Kidney epithelial cell (primary cell): ENCODE results near the gene FADS3. TPM values are rescaled to one million over a fixed set of nuclear protein-coding genes. Genes with fewer than 3 reads are reported as not detected.

ENCODE experiments used
- DNase-seq: peaks from one replicate; pipeline ENCODE4 v3.0.0-alpha.2; 2010; ENCODE audit warnings: low read depth
- H3K27me3 ChIP-seq: 2 replicates; pipeline ENCODE4 v1.6.0; 2011; ENCODE audit warnings: low read length; ENCODE audit not compliant: control insufficient read depth, insufficient read depth
- H3K36me3 ChIP-seq: 2 replicates; pipeline ENCODE4 v1.5.1; 2011; ENCODE audit warnings: low read length; ENCODE audit not compliant: control insufficient read depth, insufficient read depth
- H3K4me3 ChIP-seq: 2 replicates; pipeline ENCODE4 v1.5.1; 2011; ENCODE audit warnings: low read depth, mild to moderate bottlenecking, control low read depth, low read length
- total RNA-seq: library from RNA; depleted of rRNA; stranded (reverse); fragments of >200 nt; gene quantifications from 2 replicates; pipeline ENCODE4 v1.2.3, GENCODE V29; 2015
- TF ChIP-seq, protein P1 (sequence below): IDR thresholded peaks from 2 replicates; pipeline ENCODE4 v1.5.1; 2011; ENCODE audit warnings: mild to moderate bottlenecking, moderate library complexity, low read length, control low read depth, inconsistent platforms; ENCODE audit not compliant: insufficient read depth, poor library complexity, severe bottlenecking

The FADS3 gene
- total RNA-seq, 1 donor from 2014 or later: 152 TPM

DNA sequence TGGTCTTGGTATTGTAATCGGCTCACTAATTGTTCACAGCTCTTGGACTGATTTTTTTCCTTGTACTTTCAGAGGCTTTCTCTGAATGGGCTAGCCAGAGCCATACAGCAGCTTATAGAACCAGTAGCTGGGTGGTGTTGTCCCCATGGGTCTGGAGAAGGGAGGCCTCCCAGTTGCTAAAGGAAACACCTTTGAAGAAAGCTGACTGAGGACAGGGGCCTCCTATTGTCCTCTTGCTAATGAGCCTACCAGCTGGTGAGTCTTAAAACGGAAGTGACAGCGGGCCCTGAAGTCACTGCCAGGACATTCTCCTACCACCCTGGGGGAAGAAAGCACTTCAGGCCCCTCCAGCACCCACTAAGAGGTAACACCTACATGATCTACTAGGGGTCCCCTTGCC, 9.9 kb downstream of the FADS3 start:
- no peak for DNase-seq
- Histone ChIP-seq H3K4me3 (no peak overlapping the region), H3K36me3 (no peaks in the 10 kb centered on the region), H3K27me3 (no peaks in the 10 kb centered on the region)
- TF ChIP-seq, protein P1, sequence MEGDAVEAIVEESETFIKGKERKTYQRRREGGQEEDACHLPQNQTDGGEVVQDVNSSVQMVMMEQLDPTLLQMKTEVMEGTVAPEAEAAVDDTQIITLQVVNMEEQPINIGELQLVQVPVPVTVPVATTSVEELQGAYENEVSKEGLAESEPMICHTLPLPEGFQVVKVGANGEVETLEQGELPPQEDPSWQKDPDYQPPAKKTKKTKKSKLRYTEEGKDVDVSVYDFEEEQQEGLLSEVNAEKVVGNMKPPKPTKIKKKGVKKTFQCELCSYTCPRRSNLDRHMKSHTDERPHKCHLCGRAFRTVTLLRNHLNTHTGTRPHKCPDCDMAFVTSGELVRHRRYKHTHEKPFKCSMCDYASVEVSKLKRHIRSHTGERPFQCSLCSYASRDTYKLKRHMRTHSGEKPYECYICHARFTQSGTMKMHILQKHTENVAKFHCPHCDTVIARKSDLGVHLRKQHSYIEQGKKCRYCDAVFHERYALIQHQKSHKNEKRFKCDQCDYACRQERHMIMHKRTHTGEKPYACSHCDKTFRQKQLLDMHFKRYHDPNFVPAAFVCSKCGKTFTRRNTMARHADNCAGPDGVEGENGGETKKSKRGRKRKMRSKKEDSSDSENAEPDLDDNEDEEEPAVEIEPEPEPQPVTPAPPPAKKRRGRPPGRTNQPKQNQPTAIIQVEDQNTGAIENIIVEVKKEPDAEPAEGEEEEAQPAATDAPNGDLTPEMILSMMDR: no peak

DNA sequence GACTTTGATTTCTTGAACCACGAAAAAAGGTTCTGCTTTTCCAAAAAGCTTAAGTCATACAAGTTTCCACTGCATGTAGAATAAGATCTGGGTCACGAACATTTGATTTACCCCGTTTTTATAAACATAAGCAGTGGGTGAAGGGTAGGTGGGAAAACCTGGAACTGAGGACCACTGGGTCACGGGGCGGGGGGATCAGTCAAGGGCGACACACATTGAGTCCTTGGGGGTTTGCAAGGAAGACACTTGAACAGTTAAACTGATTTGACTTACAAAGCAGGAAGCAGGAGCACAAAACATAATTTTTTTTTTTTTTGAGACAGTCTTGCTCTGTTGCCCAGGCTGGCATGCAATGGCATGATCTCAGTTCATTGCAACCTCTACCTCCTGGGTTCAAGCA, 10.9 kb downstream of the FADS3 start:
- Histone ChIP-seq H3K27me3 (no peaks in the 10 kb centered on the region), H3K36me3 (no peaks in the 10 kb centered on the region), H3K4me3 (no peak overlapping the region)
- TF ChIP-seq, protein P1: no peak
- DNase-seq: no peak

DNA sequence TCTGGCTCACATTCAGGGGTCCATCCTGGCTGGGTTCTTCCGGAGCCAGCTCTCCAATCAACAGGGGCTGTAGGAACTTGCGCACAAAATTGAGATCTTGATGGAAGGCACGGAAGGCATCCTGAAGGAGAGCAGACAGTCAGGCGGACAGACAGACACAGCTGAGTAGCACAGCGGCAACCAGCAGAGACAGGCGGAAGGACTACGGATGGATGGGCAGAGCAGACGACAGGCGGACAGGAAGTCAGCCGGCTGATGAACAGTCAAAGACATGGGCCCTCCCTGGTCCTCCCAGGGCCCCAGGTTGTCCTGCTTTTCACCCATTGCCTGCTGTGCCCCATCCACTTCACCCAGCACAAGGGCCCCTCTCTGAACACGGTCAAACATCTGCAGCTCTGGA, 11.3 kb downstream of the FADS3 start:
- H3K4me3 ChIP-seq: no peak overlapping the region
- H3K27me3 ChIP-seq: no peaks in the 10 kb centered on the region
- TF ChIP-seq, protein P1: no peak
- no peaks in the 10 kb centered on the region for H3K36me3 ChIP-seq
- DNase-seq: no peak

DNA sequence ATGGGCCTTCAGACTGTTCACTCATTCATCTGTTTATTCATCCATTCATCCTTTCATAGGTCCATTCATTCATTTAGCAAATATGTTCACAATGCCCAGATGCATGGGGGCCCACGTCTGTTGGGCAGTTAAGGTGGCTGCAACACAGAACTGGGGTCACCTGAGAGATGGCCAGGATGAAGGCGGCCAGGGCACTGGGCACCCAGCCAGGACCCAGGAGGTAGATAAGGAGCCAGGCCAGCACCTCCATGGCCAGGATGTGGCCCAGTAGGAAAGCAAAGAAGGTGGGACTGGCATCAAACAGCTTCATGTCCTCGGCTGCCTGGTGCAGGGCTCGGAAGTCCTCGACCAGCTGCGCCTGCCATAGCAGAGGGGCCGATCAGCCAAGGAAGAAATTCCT, 12.2 kb downstream of the FADS3 start:
- H3K4me3 ChIP-seq: no peak overlapping the region
- H3K27me3 ChIP-seq: no peaks in the 10 kb centered on the region
- TF ChIP-seq, protein P1: no peak
- no peak for DNase-seq
- H3K36me3 ChIP-seq: no peaks in the 10 kb centered on the region

DNA sequence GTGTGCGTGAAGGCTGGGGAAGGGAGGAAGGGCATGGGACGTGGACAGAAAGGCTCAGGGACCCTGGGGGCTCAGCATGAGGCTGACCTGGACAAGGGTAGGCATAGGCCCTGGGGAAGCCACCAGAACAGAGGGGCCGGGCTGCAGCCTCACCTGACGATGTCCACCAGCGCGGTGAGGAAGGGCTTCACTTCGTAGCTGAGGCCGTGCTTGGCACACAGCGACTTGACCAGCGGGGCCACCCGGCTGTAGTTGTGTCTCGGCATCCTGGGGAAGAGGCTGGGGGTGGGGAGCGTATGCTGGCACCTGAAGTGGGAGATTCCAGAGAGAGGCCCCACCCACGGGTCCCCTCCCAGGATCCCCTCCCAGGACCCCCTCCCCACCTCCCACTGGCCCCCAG, 15.6 kb downstream of the FADS3 start:
- no peaks in the 10 kb centered on the region for H3K36me3 ChIP-seq
- TF ChIP-seq, protein P1: no peak
- no peak for DNase-seq
- H3K4me3 ChIP-seq: no peak overlapping the region
- H3K27me3 ChIP-seq: no peaks in the 10 kb centered on the region

DNA sequence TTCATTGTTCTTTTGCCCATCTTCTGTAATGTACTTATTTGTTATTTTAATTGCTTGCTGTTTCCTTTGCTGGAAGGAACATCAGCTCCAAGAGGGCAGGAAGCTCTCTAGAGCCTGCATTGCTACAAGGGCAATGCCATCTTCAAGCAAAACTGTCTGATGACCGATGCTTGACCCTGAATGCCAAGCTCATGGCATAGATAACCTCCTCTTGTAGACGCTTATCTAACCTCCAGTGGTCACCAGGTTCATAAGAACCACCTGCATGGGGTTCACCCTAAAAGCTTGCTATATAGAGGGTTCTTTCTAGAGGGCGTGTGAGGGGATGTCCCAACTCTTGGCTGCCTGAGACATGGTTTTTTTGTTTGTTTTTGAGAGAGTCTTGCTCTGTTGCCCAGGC, 16.5 kb downstream of the FADS3 start:
- no peak overlapping the region for H3K4me3 ChIP-seq
- no peaks in the 10 kb centered on the region for H3K36me3 ChIP-seq
- no peak for DNase-seq
- H3K27me3 ChIP-seq: no peaks in the 10 kb centered on the region
- TF ChIP-seq, protein P1: no peak
